Prostate gland (tissue), 2 donors: Measurements from ENCODE around the gene ACVR1. TPM values are rescaled to one million over a fixed set of nuclear protein-coding genes. Genes with fewer than 3 reads are reported as not detected.

Source experiments
- DNase-seq: peaks from one replicate; pipeline ENCODE4 v3.0.0-alpha.2; 2019; ENCODE audit warnings: low spot score
- H3K27ac ChIP-seq, 2 donors: fragments of 200-600 bp; sonication (generic); 2 replicates each; pipeline ENCODE4 v1.5.1; 2017 to 2019
- H3K27me3 ChIP-seq: fragments of 200-600 bp; sonication (generic); replicated peaks from 2 replicates; pipeline ENCODE4 v1.5.1; 2019; ENCODE audit not compliant: insufficient read depth
- H3K36me3 ChIP-seq, 2 donors: fragments of 200-600 bp; sonication (generic); 1 replicate in 1 of 2; 2 replicates in 1 of 2; pipeline versions ENCODE4 v1.5.1 to v1.8.1; 2017 to 2019
- H3K4me1 ChIP-seq: fragments of 200-600 bp; sonication (generic); replicated peaks from 2 replicates; pipeline ENCODE4 v1.5.1; 2019
- H3K4me3 ChIP-seq, 2 donors: fragments of 200-600 bp; sonication (generic); 2 replicates each; pipeline ENCODE4 v1.5.1; 2017 to 2019
- H3K9me3 ChIP-seq: fragments of 200-600 bp; sonication (generic); 2 replicates; pipeline ENCODE4 v1.5.1; 2017
- POLR2A ChIP-seq: fragments of 450-650 bp; IDR thresholded peaks from one replicate; pipeline ENCODE4 v1.6.1; 2016; ENCODE audit warnings: antibody characterized with exemption, mild to moderate bottlenecking
- POLR2AphosphoS5 ChIP-seq: sonication (generic); formaldehyde crosslinking; IDR thresholded peaks from one replicate; pipeline ENCODE4 v1.6.1; 2017; ENCODE audit warnings: antibody characterized with exemption
- WGBS: methylation state at CpG from one replicate; pipeline ENCODE4 v1.1.5; 2018; 5-methylcytosine and 5-hydroxymethylcytosine counted together
- intact Hi-C: fragments of 100-400 bp; cut with DNase I; formaldehyde crosslinking; loops from one replicate; pipeline ENCODE4 v1.14.2; 2022
- total RNA-seq, 2 donors: library from RNA; depleted of rRNA; stranded (reverse); fragments of >200 nt; gene quantifications; one replicate each; pipeline ENCODE4 v1.1.0, GENCODE V29; 2016
- TF ChIP-seq, protein P1 (sequence below), 4 experiments: fragments of 200-600 bp in 2 of 4; fragments of 450-650 bp in 2 of 4; sonication (generic) in 2 of 4; IDR thresholded peaks; 1 replicate in 3 of 4; 2 replicates in 1 of 4; pipeline ENCODE4 v1.5.1; 2016 to 2019; ENCODE audit warnings: antibody characterized with exemption in 4 of 4, mild to moderate bottlenecking in 2 of 4, moderate library complexity in 2 of 4

The ACVR1 gene
- total RNA-seq, 2 donors from 2014 or later = 16.0 to 21.5 TPM

DNA sequence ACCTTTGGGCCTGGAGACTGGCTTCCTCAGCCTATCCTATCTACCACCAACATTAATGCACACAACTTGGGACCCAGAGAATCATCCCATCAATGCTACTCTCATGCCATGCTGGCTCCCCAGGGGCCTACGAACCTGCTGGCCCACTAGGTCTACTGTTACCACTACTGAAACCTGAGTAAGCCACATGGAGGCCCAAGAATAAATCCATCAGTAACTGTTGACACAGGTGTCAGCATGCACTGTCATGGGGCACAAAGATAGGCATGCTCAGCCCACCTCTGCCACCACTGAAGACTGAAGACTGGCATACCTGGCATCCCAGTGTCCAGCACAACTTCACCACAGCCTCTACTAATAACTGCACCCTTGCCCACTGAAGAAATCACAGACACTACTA, 176.3 kb downstream of the ACVR1 start:
- Histone ChIP-seq H3K4me3 (no peak overlapping the region), H3K4me1 (no peaks in the 10 kb centered on the region), H3K9me3 (no peaks in the 10 kb centered on the region), H3K36me3 (no peaks in the 10 kb centered on the region), H3K27me3 (no peaks in the 10 kb centered on the region), H3K27ac (no peak overlapping the region)
- TF ChIP-seq POLR2AphosphoS5 (no peak), POLR2A (no peak)
- TF ChIP-seq, protein P1, sequence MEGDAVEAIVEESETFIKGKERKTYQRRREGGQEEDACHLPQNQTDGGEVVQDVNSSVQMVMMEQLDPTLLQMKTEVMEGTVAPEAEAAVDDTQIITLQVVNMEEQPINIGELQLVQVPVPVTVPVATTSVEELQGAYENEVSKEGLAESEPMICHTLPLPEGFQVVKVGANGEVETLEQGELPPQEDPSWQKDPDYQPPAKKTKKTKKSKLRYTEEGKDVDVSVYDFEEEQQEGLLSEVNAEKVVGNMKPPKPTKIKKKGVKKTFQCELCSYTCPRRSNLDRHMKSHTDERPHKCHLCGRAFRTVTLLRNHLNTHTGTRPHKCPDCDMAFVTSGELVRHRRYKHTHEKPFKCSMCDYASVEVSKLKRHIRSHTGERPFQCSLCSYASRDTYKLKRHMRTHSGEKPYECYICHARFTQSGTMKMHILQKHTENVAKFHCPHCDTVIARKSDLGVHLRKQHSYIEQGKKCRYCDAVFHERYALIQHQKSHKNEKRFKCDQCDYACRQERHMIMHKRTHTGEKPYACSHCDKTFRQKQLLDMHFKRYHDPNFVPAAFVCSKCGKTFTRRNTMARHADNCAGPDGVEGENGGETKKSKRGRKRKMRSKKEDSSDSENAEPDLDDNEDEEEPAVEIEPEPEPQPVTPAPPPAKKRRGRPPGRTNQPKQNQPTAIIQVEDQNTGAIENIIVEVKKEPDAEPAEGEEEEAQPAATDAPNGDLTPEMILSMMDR (IDR thresholded peaks at IDR 0.05) = no peak
- DNase-seq = no peak
- intact Hi-C loops = no loop called here
- WGBS = 92% methylated on average over 1 of the region's 1 CpG

DNA sequence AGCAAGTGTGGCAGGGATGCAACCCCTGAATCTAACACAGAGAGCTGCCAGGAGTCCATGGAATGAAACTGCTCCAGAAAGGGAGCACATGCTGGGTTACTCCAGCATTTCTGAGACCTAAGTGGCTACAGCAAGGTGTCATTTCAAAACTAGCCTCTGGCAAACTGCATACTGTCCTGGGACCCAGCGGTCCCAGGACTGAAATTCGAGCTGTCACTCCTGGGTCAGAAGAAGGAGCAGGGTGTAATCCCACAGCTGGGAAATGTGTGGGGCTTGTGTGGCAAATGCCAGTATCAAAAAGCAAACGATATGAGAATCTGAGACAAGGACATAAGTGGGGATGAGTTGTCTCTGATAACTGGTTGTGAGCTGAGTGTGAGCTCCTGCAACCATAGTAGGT, 177.1 kb downstream of the ACVR1 start:
- TF ChIP-seq POLR2A (no peak), POLR2AphosphoS5 (no peak)
- TF ChIP-seq, protein P1 (IDR thresholded peaks at IDR 0.05) = no peak
- intact Hi-C loops = no loop called here
- Histone ChIP-seq H3K27me3 (no peaks in the 10 kb centered on the region), H3K4me1 (no peaks in the 10 kb centered on the region), H3K36me3 (no peaks in the 10 kb centered on the region), H3K27ac (no peak overlapping the region), H3K4me3 (no peak overlapping the region), H3K9me3 (no peaks in the 10 kb centered on the region)
- 91% methylated on average over 3 of the region's 3 CpGs for WGBS
- DNase-seq = no peak

DNA sequence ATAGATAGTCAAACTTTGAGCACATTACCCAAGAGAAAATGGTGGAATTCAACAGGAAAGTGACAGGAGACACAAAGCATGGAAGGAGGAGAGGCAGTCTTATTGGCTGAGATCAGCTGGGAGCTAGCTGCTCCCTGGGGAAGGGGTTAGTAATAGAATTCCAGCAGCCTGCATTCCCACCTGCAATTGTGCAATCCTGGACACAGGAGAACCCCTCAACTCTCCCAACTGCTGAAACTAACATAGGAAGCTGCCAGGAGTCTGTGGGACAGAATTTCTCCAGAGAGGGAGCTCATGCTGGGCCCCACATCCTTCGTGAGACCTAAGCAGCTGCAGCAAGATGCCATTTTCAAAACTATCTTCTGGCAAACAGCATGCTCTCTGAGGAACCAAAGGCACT, 177.7 kb downstream of the ACVR1 start:
- DNase-seq = no peak
- no peaks in the 10 kb centered on the region for H3K36me3 ChIP-seq
- H3K27me3 ChIP-seq = no peaks in the 10 kb centered on the region
- TF ChIP-seq, protein P1 (IDR thresholded peaks at IDR 0.05) = no peak
- no peak for TF ChIP-seq POLR2AphosphoS5
- no peak for TF ChIP-seq POLR2A
- 70% methylated on average over 1 of the region's 1 CpG for WGBS
- no peak overlapping the region for H3K4me3 ChIP-seq
- no peaks in the 10 kb centered on the region for H3K9me3 ChIP-seq
- intact Hi-C loops = no loop called here
- H3K27ac ChIP-seq = no peak overlapping the region
- H3K4me1 ChIP-seq = no peaks in the 10 kb centered on the region

DNA sequence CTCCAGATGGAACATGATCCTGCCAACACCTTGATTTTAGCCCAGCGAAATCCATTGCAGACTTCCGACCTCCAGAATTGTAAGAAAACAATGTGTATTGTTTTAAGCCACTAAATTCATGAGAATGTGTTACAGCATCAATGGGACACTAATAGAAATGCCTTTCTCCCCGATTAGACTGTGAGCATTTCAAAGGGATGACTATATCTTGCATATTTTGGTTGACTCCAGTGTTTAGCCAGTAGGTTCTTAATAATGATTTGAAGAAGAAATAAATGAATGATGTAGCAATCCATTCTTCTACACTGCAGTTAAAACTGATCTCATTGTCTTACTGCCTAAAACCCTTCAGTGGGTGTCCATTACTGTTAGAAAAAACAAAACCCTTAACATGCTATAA, 180.1 kb downstream of the ACVR1 start:
- no peak for DNase-seq
- Histone ChIP-seq H3K4me3 (no peak overlapping the region), H3K36me3 (no peaks in the 10 kb centered on the region), H3K9me3 (no peaks in the 10 kb centered on the region), H3K27ac (no peak overlapping the region), H3K27me3 (no peaks in the 10 kb centered on the region), H3K4me1 (no peaks in the 10 kb centered on the region)
- 84% methylated on average over 3 of the region's 3 CpGs for WGBS
- intact Hi-C loops = no loop called here
- TF ChIP-seq, protein P1 (IDR thresholded peaks at IDR 0.05) = no peak
- TF ChIP-seq POLR2AphosphoS5 = no peak
- TF ChIP-seq POLR2A = no peak

DNA sequence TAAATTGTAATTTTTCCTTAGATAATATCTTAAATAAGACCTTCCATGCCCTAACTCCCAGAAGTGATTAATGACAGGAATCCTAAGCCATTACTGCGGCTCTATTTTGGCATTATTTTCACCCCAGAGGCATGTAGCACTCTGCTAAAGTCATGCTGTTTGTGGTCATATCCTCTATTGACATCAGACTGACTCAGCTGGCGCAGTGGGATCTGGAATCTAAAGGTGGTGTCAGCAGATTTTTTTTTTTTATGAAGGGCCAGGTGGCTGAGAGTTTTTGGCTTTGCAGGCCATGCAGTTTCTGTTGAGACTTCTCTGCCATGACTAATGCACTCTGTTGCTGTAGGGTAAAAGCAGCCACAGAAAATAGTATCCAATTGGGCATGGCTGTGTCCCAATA, 183.4 kb downstream of the ACVR1 start:
- Histone ChIP-seq H3K4me3 (no peak overlapping the region), H3K27ac (no peak overlapping the region), H3K36me3 (no peaks in the 10 kb centered on the region), H3K9me3 (no peaks in the 10 kb centered on the region), H3K27me3 (peaks cover 3% of the 10 kb centered on the region), H3K4me1 (no peaks in the 10 kb centered on the region)
- no peak for DNase-seq
- TF ChIP-seq POLR2AphosphoS5 (no peak), POLR2A (no peak)
- TF ChIP-seq, protein P1 (IDR thresholded peaks at IDR 0.05) = no peak
- 85% methylated on average over 2 of the region's 2 CpGs for WGBS
- intact Hi-C loops = no loop called here
